Pulmonary artery endothelial cell (primary cell): ENCODE measurements around the gene FBXW10B. TPM values are rescaled to one million over a fixed set of nuclear protein-coding genes. Genes with fewer than 3 reads are reported as not detected.
"Not testable (repeated sequence)": the region's sequence is repeated elsewhere in the genome, so short reads cannot be mapped to it uniquely, and the experiment has no call there.

Experiments used
- DNase-seq: peaks from one replicate; pipeline ENCODE4 v3.0.0-alpha.2; 2011; ENCODE audit warnings: low read depth, low spot score
- total RNA-seq: library from RNA; depleted of rRNA; stranded (reverse); fragments of >200 nt; gene quantifications from 2 replicates; pipeline ENCODE4 v1.2.3, GENCODE V29; 2014

Gene FBXW10B
- 0.21 and 0.59 TPM in 2 replicates for total RNA-seq

GRCh38 chr17:15619331-15620058 lies at the start of gene FBXW10B:
FBXW10B (minus strand) TSS chr17:15619704; CDS start chr17:15619512, 192 bp downstream.
- not testable (repeated sequence) for DNase-seq

GRCh38 chr17:15663691-15664090 lies 44.2 kb upstream of the FBXW10B start:
- DNase-seq: no peak

- DNase-seq: no peak
Observed at GRCh38 chr17:15663176-15663575, 43.7 kb upstream of the FBXW10B start.

GRCh38 chr17:15662681-15663080 lies 43.2 kb upstream of the FBXW10B start:
- no peak for DNase-seq

- DNase-seq: no peak
Observed at GRCh38 chr17:15660077-15660476, 40.6 kb upstream of the FBXW10B start.

GRCh38 chr17:15659663-15660062 lies 40.2 kb upstream of the FBXW10B start:
- DNase-seq: no peak

GRCh38 chr17:15659236-15659635 lies 39.7 kb upstream of the FBXW10B start:
- no peak for DNase-seq

- DNase-seq: no peak
Observed at GRCh38 chr17:15658296-15658695, 38.8 kb upstream of the FBXW10B start.

- DNase-seq: no peak
Observed at GRCh38 chr17:15657868-15658267, 38.4 kb upstream of the FBXW10B start.

GRCh38 chr17:15654886-15655561 lies 35.5 kb upstream of the FBXW10B start:
- DNase-seq: no peak

- not testable (repeated sequence) for DNase-seq
Observed at GRCh38 chr17:15654401-15654800, 34.9 kb upstream of the FBXW10B start.

- DNase-seq: no peak
Observed at GRCh38 chr17:15652960-15653359, 33.5 kb upstream of the FBXW10B start.

- DNase-seq: peak; percentile 91
Observed at GRCh38 chr17:15651583-15652110, 32.1 kb upstream of the FBXW10B start.

- no peak for DNase-seq
Observed at GRCh38 chr17:15650741-15651582, 31.5 kb upstream of the FBXW10B start.

GRCh38 chr17:15649861-15650421 lies 30.4 kb upstream of the FBXW10B start:
- DNase-seq: no peak

GRCh38 chr17:15648386-15648785 lies 28.9 kb upstream of the FBXW10B start:
- DNase-seq: no peak

- DNase-seq: not testable (repeated sequence)
Observed at GRCh38 chr17:15645942-15646312, 26.4 kb upstream of the FBXW10B start.

- not testable (repeated sequence) for DNase-seq
Observed at GRCh38 chr17:15645099-15645941, 25.8 kb upstream of the FBXW10B start.

GRCh38 chr17:15642505-15643251 lies 23.2 kb upstream of the FBXW10B start:
- not testable (repeated sequence) for DNase-seq

GRCh38 chr17:15642014-15642413 lies 22.5 kb upstream of the FBXW10B start:
- not testable (repeated sequence) for DNase-seq
